ENCODE data around the gene VPS13D. TPM values are rescaled to one million over a fixed set of nuclear protein-coding genes. Genes with fewer than 3 reads are reported as not detected.
A peak's percentile ranks its signal among the peaks of the same experiment; 100 is the strongest.

VPS13D gene
- total RNA-seq, 1 donor from 2014 or later, result 28.3 TPM

GRCh38 chr1:12540580-12541273 is 310.9 kb downstream of the VPS13D start:
- intact Hi-C loops (cut with DNase I), result loop anchor here (1.0 to 5.0 kb wide), 3 partner anchors 52 to 103 kb away; no protein-coding TSS in a partner anchor
- Histone ChIP-seq H3K27me3 (no peaks in the 10 kb centered on the region), H3K27ac (peak overlapping the region; percentile 74 to 84), H3K4me1 (peaks cover 10 to 19% of the 10 kb centered on the region in 2 donors), H3K4me3 (no peak overlapping the region), H3K36me3 (no peaks in the 10 kb centered on the region), H3K9me3 (peaks cover 0 to 9% of the 10 kb centered on the region in 2 donors)
- no peak for TF ChIP-seq CTCF (IDR thresholded peaks at IDR 0.05)
- DNase-seq (ENCODE audit: low spot score in 2 of 2), result no peak

GRCh38 chr1:12541274-12542137 is 311.7 kb downstream of the VPS13D start:
- intact Hi-C loops (cut with DNase I), result loop anchor here (2.0 to 5.0 kb wide), 2 partner anchors 51 to 104 kb away; no protein-coding TSS in a partner anchor
- Histone ChIP-seq H3K9me3 (peaks cover 0 to 1% of the 10 kb centered on the region in 2 donors), H3K4me1 (peaks cover 10 to 20% of the 10 kb centered on the region in 2 donors), H3K27ac (peak overlapping the region; percentile 74 to 84), H3K27me3 (no peaks in the 10 kb centered on the region), H3K36me3 (no peaks in the 10 kb centered on the region), H3K4me3 (no peak overlapping the region)
- TF ChIP-seq CTCF (IDR thresholded peaks at IDR 0.05), result no peak
- DNase-seq (ENCODE audit: low spot score in 2 of 2), result no peak

GRCh38 chr1:12542138-12542465 is 312.3 kb downstream of the VPS13D start:
- no peak for DNase-seq (ENCODE audit: low spot score in 2 of 2)
- TF ChIP-seq CTCF (IDR thresholded peaks at IDR 0.05), result no peak
- H3K27me3 ChIP-seq, result no peaks in the 10 kb centered on the region
- no peaks in the 10 kb centered on the region for H3K9me3 ChIP-seq
- intact Hi-C loops (cut with DNase I), result loop anchor here (5.0 kb wide), 1 partner anchor 105 kb away; no protein-coding TSS in a partner anchor
- no peak overlapping the region for H3K4me3 ChIP-seq
- H3K4me1 ChIP-seq, result peaks cover 10 to 26% of the 10 kb centered on the region in 2 donors
- H3K36me3 ChIP-seq, result no peaks in the 10 kb centered on the region
- H3K27ac ChIP-seq, result peak overlapping the region; percentile 74 to 84

- H3K27ac ChIP-seq, result peak overlapping the region; percentile 74 to 84
- H3K36me3 ChIP-seq, result no peaks in the 10 kb centered on the region
- TF ChIP-seq CTCF (IDR thresholded peaks at IDR 0.05), result no peak
- DNase-seq (ENCODE audit: low spot score in 2 of 2), result no peak
- intact Hi-C loops (cut with DNase I), result loop anchor here (5.0 kb wide), 1 partner anchor 106 kb away; no protein-coding TSS in a partner anchor
- H3K9me3 ChIP-seq, result no peaks in the 10 kb centered on the region
- no peak overlapping the region for H3K4me3 ChIP-seq
- H3K27me3 ChIP-seq, result no peaks in the 10 kb centered on the region
- H3K4me1 ChIP-seq, result peaks cover 10 to 28% of the 10 kb centered on the region in 2 donors
Observed at GRCh38 chr1:12542616-12543592, 313.1 kb downstream of the VPS13D start.

GRCh38 chr1:12543740-12544154 is 313.9 kb downstream of the VPS13D start:
- H3K27me3 ChIP-seq, result no peaks in the 10 kb centered on the region
- no peaks in the 10 kb centered on the region for H3K9me3 ChIP-seq
- no peaks in the 10 kb centered on the region for H3K36me3 ChIP-seq
- no peak overlapping the region for H3K4me3 ChIP-seq
- peaks cover 10 to 31% of the 10 kb centered on the region in 2 donors for H3K4me1 ChIP-seq
- TF ChIP-seq CTCF (IDR thresholded peaks at IDR 0.05), result no peak
- no peak overlapping the region for H3K27ac ChIP-seq
- DNase-seq (ENCODE audit: low spot score in 2 of 2), result no peak
- intact Hi-C loops (cut with DNase I), result loop anchor here (5.0 kb wide), 1 partner anchor 106 kb away; no protein-coding TSS in a partner anchor
